B cell (primary cell): ENCODE data around the gene BATF2.

Source experiments
- CTCF ChIP-seq: fragments of 200-600 bp; IDR thresholded peaks from one replicate; pipeline ENCODE4 v1.8.0; 2022; ENCODE audit warnings: antibody characterized with exemption, mild to moderate bottlenecking
- EZH2 ChIP-seq: IDR thresholded peaks from 2 replicates; pipeline ENCODE4 v1.6.1; 2012; ENCODE audit warnings: borderline replicate concordance, low read depth, mild to moderate bottlenecking, moderate library complexity, low read length; ENCODE audit not compliant: insufficient read depth, poor library complexity, severe bottlenecking

GRCh38 chr11:65008873-65009272 lies 12.1 kb upstream of the BATF2 start:
- TF ChIP-seq CTCF (no peak), EZH2 (no peak)
